Measurements from ENCODE around the gene KCNB1. TPM values are rescaled to one million over a fixed set of nuclear protein-coding genes. Genes with fewer than 3 reads are reported as not detected.

The KCNB1 gene
- total and polyA plus RNA-seq, 4 donors = under 0.01 to 3.4 (median 1.4) TPM

GRCh38 chr20:49405062-49405683, 77.3 kb downstream of the KCNB1 start (continued):
- TF ChIP-seq ZBTB33 (IDR thresholded peaks at IDR 0.05) (no peak), RAD21 (IDR thresholded peaks at IDR 0.05) (no peak), JUND (IDR thresholded peaks at IDR 0.05) (no peak), FOXA2 (IDR thresholded peaks at IDR 0.05) (no peak), TAF1 (conservative IDR thresholded peaks at IDR 0.05) (no peak)

GRCh38 chr20:49404461-49404860, 78.0 kb downstream of the KCNB1 start:
- TF ChIP-seq NR2F2 (IDR thresholded peaks at IDR 0.05) (no peak), HNF4A (conservative IDR thresholded peaks at IDR 0.05) (no peak), CTCF (IDR thresholded peaks at IDR 0.05; ENCODE audit: low read depth, low read length, missing input control) (no peak), MAX (IDR thresholded peaks at IDR 0.05) (no peak)
- no peak overlapping the region for H3K4me3 ChIP-seq (ENCODE audit: low read depth in 1 of 3, low read length in 3 of 3)
- H3K27me3 ChIP-seq (ENCODE audit: control insufficient read depth in 4 of 4, insufficient read depth in 4 of 4, low read length in 3 of 4) = no peaks in the 10 kb centered on the region
- WGBS = 97% methylated on average over 3 of the region's 3 CpGs
- H3K4me1 ChIP-seq (ENCODE audit: control insufficient read depth in 4 of 4, insufficient read depth in 4 of 4, low read length in 3 of 4) = no peaks in the 10 kb centered on the region
- no peak for DNase-seq (ENCODE audit: low spot score)
- H3K36me3 ChIP-seq (ENCODE audit: control insufficient read depth in 4 of 4, insufficient read depth in 3 of 4, low read depth in 1 of 4, low read length in 3 of 4) = no peaks in the 10 kb centered on the region
- no peak overlapping the region for H3K9ac ChIP-seq (ENCODE audit: low read depth in 1 of 2, low read length in 2 of 2)
- no peaks in the 10 kb centered on the region for H3K9me3 ChIP-seq (ENCODE audit: control insufficient read depth in 4 of 4, low read length in 3 of 4)
- H3K27ac ChIP-seq (ENCODE audit: low read depth in 1 of 2, low read length in 2 of 2) = no peak overlapping the region

- Histone ChIP-seq H3K9me3 (ENCODE audit: control insufficient read depth in 4 of 4, low read length in 3 of 4) (no peaks in the 10 kb centered on the region), H3K4me3 (ENCODE audit: low read depth in 1 of 3, low read length in 3 of 3) (no peak overlapping the region), H3K9ac (ENCODE audit: low read depth in 1 of 2, low read length in 2 of 2) (no peak overlapping the region), H3K4me1 (ENCODE audit: control insufficient read depth in 4 of 4, insufficient read depth in 4 of 4, low read length in 3 of 4) (no peaks in the 10 kb centered on the region), H3K27ac (ENCODE audit: low read depth in 1 of 2, low read length in 2 of 2) (no peak overlapping the region), H3K27me3 (ENCODE audit: control insufficient read depth in 4 of 4, insufficient read depth in 4 of 4, low read length in 3 of 4) (no peaks in the 10 kb centered on the region), H3K36me3 (ENCODE audit: control insufficient read depth in 4 of 4, insufficient read depth in 3 of 4, low read depth in 1 of 4, low read length in 3 of 4) (no peaks in the 10 kb centered on the region)
- no peak for TF ChIP-seq HNF4G (IDR thresholded peaks at IDR 0.05)
- no peak for TF ChIP-seq FOXA1 (IDR thresholded peaks at IDR 0.05)
- DNase-seq (ENCODE audit: low spot score) = no peak
- WGBS = 91% methylated on average over 9 of the region's 9 CpGs
These were observed 78.6 kb downstream of the KCNB1 start for GRCh38 chr20:49403911-49404310.

- TF ChIP-seq TAF1 (conservative IDR thresholded peaks at IDR 0.05) (no peak), ZBTB33 (IDR thresholded peaks at IDR 0.05) (no peak), MAX (IDR thresholded peaks at IDR 0.05) (no peak), REST (IDR thresholded peaks at IDR 0.05) (no peak), ATF3 (IDR thresholded peaks at IDR 0.05) (no peak), RAD21 (IDR thresholded peaks at IDR 0.05) (no peak), HNF4A (conservative IDR thresholded peaks at IDR 0.05) (no peak), FOXA2 (IDR thresholded peaks at IDR 0.05) (no peak), NR2F2 (IDR thresholded peaks at IDR 0.05) (no peak), SP1 (IDR thresholded peaks at IDR 0.05) (no peak), EGR1 (IDR thresholded peaks at IDR 0.05; ENCODE audit: low read depth in 2 of 2) (no peak)
- H3K4me3 ChIP-seq (ENCODE audit: low read depth in 1 of 3, low read length in 3 of 3) = no peak overlapping the region
- DNase-seq (ENCODE audit: low spot score) = no peak
- no peaks in the 10 kb centered on the region for H3K36me3 ChIP-seq (ENCODE audit: control insufficient read depth in 4 of 4, insufficient read depth in 3 of 4, low read depth in 1 of 4, low read length in 3 of 4)
- WGBS = 94% methylated on average over 2 of the region's 2 CpGs
- H3K27me3 ChIP-seq (ENCODE audit: control insufficient read depth in 4 of 4, insufficient read depth in 4 of 4, low read length in 3 of 4) = no peaks in the 10 kb centered on the region
- H3K9ac ChIP-seq (ENCODE audit: low read depth in 1 of 2, low read length in 2 of 2) = no peak overlapping the region
- no peak overlapping the region for H3K27ac ChIP-seq (ENCODE audit: low read depth in 1 of 2, low read length in 2 of 2)
- H3K9me3 ChIP-seq (ENCODE audit: control insufficient read depth in 4 of 4, low read length in 3 of 4) = no peaks in the 10 kb centered on the region
- H3K4me1 ChIP-seq (ENCODE audit: control insufficient read depth in 4 of 4, insufficient read depth in 4 of 4, low read length in 3 of 4) = no peaks in the 10 kb centered on the region
These were observed 79.5 kb downstream of the KCNB1 start for GRCh38 chr20:49403012-49403411.
